Nephron progenitor cell (in vitro differentiated cells): ENCODE results near the gene MAGEB3.

Source experiments
- DNase-seq: peaks from one replicate; pipeline ENCODE4 v3.0.0; 2021
- H3K27ac Mint-ChIP-seq: 2 replicates; pipeline ENCODE4 v1.8.0; 2021; ENCODE audit warnings: mild to moderate bottlenecking, moderate library complexity, mixed read lengths
- H3K27me3 Mint-ChIP-seq: 2 replicates; pipeline ENCODE4 v1.8.0; 2021; ENCODE audit warnings: mild to moderate bottlenecking, low read depth, mixed read lengths; ENCODE audit not compliant: poor library complexity
- H3K36me3 Mint-ChIP-seq: 2 replicates; pipeline ENCODE4 v1.8.0; 2021; ENCODE audit warnings: low read depth, mixed read lengths
- H3K4me1 Mint-ChIP-seq: 2 replicates; pipeline ENCODE4 v1.8.0; 2021; ENCODE audit warnings: mixed read lengths
- H3K4me3 Mint-ChIP-seq: 2 replicates; pipeline ENCODE4 v1.8.0; 2021; ENCODE audit warnings: mild to moderate bottlenecking, moderate library complexity, mixed read lengths
- H3K9me3 Mint-ChIP-seq: 2 replicates; pipeline ENCODE4 v1.8.0; 2021; ENCODE audit warnings: mild to moderate bottlenecking, moderate library complexity, mixed read lengths
- CTCF ChIP-seq: fragments of 200-600 bp; sonication (generic); IDR thresholded peaks from 2 replicates; pipeline ENCODE4 v1.5.0; 2021; ENCODE audit warnings: antibody characterized with exemption

Gene MAGEB3

GRCh38 chrX:30228526-30228925, 1.9 kb upstream of the MAGEB3 start:
- TF ChIP-seq CTCF: no peak
- no peak for DNase-seq
- H3K9me3 Mint-ChIP-seq: no peaks in the 10 kb centered on the region
- peak overlapping the region; percentile 18 for H3K4me3 Mint-ChIP-seq
- peaks cover 49% of the 10 kb centered on the region for H3K4me1 Mint-ChIP-seq
- no peaks in the 10 kb centered on the region for H3K36me3 Mint-ChIP-seq
- H3K27ac Mint-ChIP-seq: peak overlapping the region; percentile 39
- H3K27me3 Mint-ChIP-seq: no peaks in the 10 kb centered on the region

- Mint-ChIP-seq H3K36me3 (no peaks in the 10 kb centered on the region), H3K27ac (peak within 1 kb of the TSS; percentile 19), H3K4me3 (no peak within 1 kb of the TSS), H3K9me3 (peaks cover 9% of the 10 kb centered on the region), H3K4me1 (no peaks in the 10 kb centered on the region), H3K27me3 (peaks cover 9% of the 10 kb centered on the region)
- no peak for DNase-seq
- TF ChIP-seq CTCF: no peak
These were observed 11.4 kb downstream of the MAGEB3 start, which contains the start of gene MAGEB4 for GRCh38 chrX:30241724-30242415. Gene MAGEB4 (plus strand): TSS chrX:30242000. CDS start chrX:30242136, 136 bp downstream.

GRCh38 chrX:30246769-30247489, 16.5 kb downstream of the MAGEB3 start, which contains the start of gene MAGEB1:
Gene MAGEB1 (plus strand): TSS chrX:30247146. CDS start chrX:30250494, 3,348 bp downstream.
- no peak for TF ChIP-seq CTCF
- Mint-ChIP-seq H3K4me3 (no peak within 1 kb of the TSS), H3K4me1 (no peaks in the 10 kb centered on the region), H3K36me3 (no peaks in the 10 kb centered on the region), H3K27ac (peak within 1 kb of the TSS; percentile 57), H3K27me3 (peaks cover 16% of the 10 kb centered on the region), H3K9me3 (peaks cover 13% of the 10 kb centered on the region)
- no peak for DNase-seq

GRCh38 chrX:30248854-30249253, 18.4 kb downstream of the MAGEB3 start:
- Mint-ChIP-seq H3K4me1 (no peaks in the 10 kb centered on the region), H3K4me3 (no peak overlapping the region), H3K9me3 (peaks cover 13% of the 10 kb centered on the region), H3K27ac (no peak overlapping the region), H3K27me3 (peaks cover 16% of the 10 kb centered on the region), H3K36me3 (no peaks in the 10 kb centered on the region)
- DNase-seq: no peak
- TF ChIP-seq CTCF: no peak

- Mint-ChIP-seq H3K4me1 (no peaks in the 10 kb centered on the region), H3K27me3 (peaks cover 10% of the 10 kb centered on the region), H3K36me3 (no peaks in the 10 kb centered on the region), H3K9me3 (peaks cover 29% of the 10 kb centered on the region), H3K27ac (no peak overlapping the region), H3K4me3 (no peak overlapping the region)
- no peak for TF ChIP-seq CTCF
- no peak for DNase-seq
These were observed 22.8 kb downstream of the MAGEB3 start for GRCh38 chrX:30253257-30253656.
